ENCODE measurements around the gene ARHGEF28.

The ARHGEF28 gene

GRCh38 chr5:73857446-73857845 is 231.4 kb downstream of the ARHGEF28 start:
- TF ChIP-seq CTCF (IDR thresholded peaks at IDR 0.05) = no peak
- DNase-seq (ENCODE audit: low spot score) = no peak
- no peak overlapping the region for H3K4me3 ChIP-seq
- no peak overlapping the region for H3K27ac ChIP-seq

- no peak overlapping the region for H3K27ac ChIP-seq
- no peak overlapping the region for H3K4me3 ChIP-seq
Observed at GRCh38 chr5:73858054-73858453, 232.1 kb downstream of the ARHGEF28 start.

DNA sequence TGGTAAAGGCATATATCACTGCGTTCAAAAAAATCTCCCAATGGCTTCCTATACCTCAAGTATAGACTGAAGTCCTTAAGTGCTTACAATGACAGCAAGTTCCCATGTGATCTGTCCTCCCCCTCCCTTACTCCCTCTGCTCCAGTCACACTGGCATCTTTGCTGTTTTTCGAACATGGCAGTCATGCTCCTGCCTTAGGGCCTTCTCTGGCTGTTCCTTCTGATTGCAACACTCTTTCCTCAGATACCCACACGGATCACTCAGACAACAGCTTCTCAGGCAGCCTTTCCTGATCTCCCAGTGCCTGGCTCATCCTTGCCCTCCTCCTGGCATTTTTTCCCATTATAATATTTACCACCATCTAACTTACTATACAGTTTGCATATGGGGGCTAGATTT is 232.8 kb downstream of the ARHGEF28 start:
- Histone ChIP-seq H3K27ac (no peak overlapping the region), H3K4me3 (no peak overlapping the region)
- no peak for TF ChIP-seq CTCF (IDR thresholded peaks at IDR 0.05)
- DNase-seq (ENCODE audit: low spot score) = no peak

More at GRCh38 chr5:73858054-73858453, 232.1 kb downstream of the ARHGEF28 start:
- no peak for TF ChIP-seq CTCF (IDR thresholded peaks at IDR 0.05)
- DNase-seq (ENCODE audit: low spot score) = no peak

DNA sequence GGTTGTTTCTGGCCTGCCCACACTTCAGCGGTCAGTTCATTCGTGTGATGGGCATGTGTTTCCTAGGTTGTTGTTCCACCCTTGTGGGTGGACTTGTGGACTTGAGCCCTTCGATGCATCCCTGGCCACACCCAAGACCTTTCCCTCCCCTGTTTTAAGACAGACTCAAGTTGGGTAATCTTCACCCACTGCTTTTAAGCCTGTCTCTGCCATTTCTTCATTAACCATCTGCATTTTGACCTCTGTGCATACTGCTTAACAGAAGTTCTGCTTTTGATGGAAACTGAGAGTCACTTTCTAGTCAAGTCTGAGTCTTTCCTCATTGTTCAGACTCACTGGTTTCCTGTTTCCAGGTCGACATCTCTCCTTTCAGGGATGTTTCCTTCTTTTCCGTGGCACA is 233.7 kb downstream of the ARHGEF28 start:
- no peak for DNase-seq (ENCODE audit: low spot score)
- Histone ChIP-seq H3K4me3 (no peak overlapping the region), H3K27ac (no peak overlapping the region)
- TF ChIP-seq CTCF (IDR thresholded peaks at IDR 0.05) = no peak

GRCh38 chr5:73861313-73861988 is 235.5 kb downstream of the ARHGEF28 start:
- no peak for DNase-seq (ENCODE audit: low spot score)
- TF ChIP-seq CTCF (IDR thresholded peaks at IDR 0.05) = no peak
- H3K4me3 ChIP-seq = no peak overlapping the region
- no peak overlapping the region for H3K27ac ChIP-seq

DNA sequence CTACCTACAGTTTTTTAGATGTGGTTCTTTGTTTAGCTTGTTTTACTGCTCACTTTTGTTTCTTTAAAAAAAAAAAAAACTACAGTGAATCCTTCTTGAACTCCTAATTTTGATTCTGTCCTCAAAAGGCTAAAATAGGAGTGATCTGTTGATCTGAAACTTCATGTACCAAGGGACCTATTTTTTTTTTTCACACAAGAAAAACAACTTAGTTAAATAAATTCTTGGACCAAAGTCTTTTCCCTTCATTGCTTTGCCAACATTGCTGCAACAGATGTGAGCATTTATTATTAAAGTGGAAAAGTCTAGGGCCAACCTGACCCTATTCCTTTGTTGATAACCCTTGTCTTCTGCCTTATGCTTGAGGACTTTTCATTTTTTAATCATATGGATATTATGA is 236.8 kb downstream of the ARHGEF28 start:
- no peak overlapping the region for H3K4me3 ChIP-seq
- no peak for DNase-seq (ENCODE audit: low spot score)
- no peak overlapping the region for H3K27ac ChIP-seq
- no peak for TF ChIP-seq CTCF (IDR thresholded peaks at IDR 0.05)

DNA sequence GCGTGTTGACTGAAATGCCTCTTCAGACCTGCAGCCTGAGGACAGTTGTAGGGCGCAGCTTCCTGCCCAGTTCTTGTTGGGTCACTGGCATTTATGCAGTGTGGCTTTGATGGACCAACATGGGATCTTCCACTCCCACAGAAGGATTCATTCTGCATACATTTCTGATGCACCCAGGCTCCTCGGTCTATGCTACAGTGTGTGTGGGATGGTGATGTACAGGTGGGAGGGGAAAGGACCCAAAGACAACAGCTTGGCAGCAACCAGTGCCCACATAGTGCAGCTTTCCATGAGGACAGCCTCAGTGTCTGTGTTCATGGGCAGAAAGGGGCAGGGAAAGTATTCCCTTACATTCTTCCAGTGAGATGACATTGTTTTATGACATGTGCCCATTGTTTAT is 237.9 kb downstream of the ARHGEF28 start:
- Histone ChIP-seq H3K4me3 (no peak overlapping the region), H3K27ac (no peak overlapping the region)
- no peak for DNase-seq (ENCODE audit: low spot score)
- TF ChIP-seq CTCF (IDR thresholded peaks at IDR 0.05) = no peak

All from coronary artery (tissue), 2 donors.